Measurements from ENCODE around the gene MYO16. TPM values are rescaled to one million over a fixed set of nuclear protein-coding genes. Genes with fewer than 3 reads are reported as not detected.

Gene MYO16
- total and polyA plus RNA-seq, 9 donors: under 0.01 to 0.37 (median 0.16) TPM; not detected in 2

DNA sequence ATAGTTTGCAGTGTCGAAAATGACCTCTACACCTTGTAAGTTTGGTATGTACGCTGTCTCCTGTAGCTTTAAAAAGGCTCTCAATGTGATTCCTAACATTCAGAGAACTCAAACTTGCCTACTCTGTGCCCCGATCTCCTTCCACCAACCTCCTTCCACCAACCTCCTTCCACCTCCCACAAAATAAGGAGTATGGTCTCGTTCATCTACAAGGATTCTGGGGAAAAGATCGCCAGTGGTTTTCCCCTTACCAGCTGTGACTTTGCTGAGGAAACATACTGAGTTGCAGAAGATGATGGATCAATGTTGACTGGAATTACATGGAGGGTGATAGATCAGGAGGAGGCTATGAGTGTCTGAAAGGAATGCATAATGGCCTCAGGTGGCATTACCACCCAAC, 16.0 kb downstream of the MYO16 start:
- Histone ChIP-seq H3K27ac (no peak overlapping the region), H3K4me1 (ENCODE audit: insufficient read depth) (no peaks in the 10 kb centered on the region), H3K4me3 (no peak overlapping the region), H3K36me3 (no peaks in the 10 kb centered on the region), H3K27me3 (no peaks in the 10 kb centered on the region), H3K9me3 (no peaks in the 10 kb centered on the region)
- TF ChIP-seq EP300 (IDR thresholded peaks at IDR 0.05) (no peak), POLR2A (IDR thresholded peaks at IDR 0.05) (no peak)
- TF ChIP-seq, protein P1, sequence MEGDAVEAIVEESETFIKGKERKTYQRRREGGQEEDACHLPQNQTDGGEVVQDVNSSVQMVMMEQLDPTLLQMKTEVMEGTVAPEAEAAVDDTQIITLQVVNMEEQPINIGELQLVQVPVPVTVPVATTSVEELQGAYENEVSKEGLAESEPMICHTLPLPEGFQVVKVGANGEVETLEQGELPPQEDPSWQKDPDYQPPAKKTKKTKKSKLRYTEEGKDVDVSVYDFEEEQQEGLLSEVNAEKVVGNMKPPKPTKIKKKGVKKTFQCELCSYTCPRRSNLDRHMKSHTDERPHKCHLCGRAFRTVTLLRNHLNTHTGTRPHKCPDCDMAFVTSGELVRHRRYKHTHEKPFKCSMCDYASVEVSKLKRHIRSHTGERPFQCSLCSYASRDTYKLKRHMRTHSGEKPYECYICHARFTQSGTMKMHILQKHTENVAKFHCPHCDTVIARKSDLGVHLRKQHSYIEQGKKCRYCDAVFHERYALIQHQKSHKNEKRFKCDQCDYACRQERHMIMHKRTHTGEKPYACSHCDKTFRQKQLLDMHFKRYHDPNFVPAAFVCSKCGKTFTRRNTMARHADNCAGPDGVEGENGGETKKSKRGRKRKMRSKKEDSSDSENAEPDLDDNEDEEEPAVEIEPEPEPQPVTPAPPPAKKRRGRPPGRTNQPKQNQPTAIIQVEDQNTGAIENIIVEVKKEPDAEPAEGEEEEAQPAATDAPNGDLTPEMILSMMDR (IDR thresholded peaks at IDR 0.05): no peak
- WGBS, 3 donors: 70 to 86% (median 82%) methylated on average over 5 of the region's 5 CpGs
- intact Hi-C loops (cut with DNase I): no loop called here
- DNase-seq: no peak

DNA sequence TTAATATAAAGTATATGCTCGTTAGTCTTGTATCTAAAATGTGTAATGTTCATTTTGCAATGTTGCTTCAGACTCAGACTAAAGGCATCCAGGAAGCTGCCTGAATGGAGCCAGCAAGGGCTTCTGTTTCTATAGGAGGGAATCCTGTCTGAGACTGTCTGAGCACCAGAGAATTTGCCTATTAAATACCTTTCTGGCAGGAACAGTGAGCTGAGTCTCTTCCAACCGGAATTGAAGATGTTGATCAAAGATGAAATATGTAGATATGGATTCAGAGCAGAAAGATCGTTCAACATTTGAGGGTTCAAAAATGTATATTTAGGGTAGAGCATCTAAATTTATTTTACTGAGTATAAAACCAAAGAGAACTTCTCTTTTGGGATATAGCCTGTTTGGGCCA, 20.9 kb downstream of the MYO16 start:
- no peak for DNase-seq
- no peaks in the 10 kb centered on the region for H3K9me3 ChIP-seq
- intact Hi-C loops (cut with DNase I): no loop called here
- H3K27me3 ChIP-seq: no peaks in the 10 kb centered on the region
- 61 to 79% (median 71%) methylated on average over 3 of the region's 3 CpGs for WGBS, 3 donors
- no peaks in the 10 kb centered on the region for H3K36me3 ChIP-seq
- TF ChIP-seq EP300 (IDR thresholded peaks at IDR 0.05): no peak
- TF ChIP-seq, protein P1 (IDR thresholded peaks at IDR 0.05): no peak
- TF ChIP-seq POLR2A (IDR thresholded peaks at IDR 0.05): no peak
- H3K27ac ChIP-seq: no peak overlapping the region
- no peak overlapping the region for H3K4me3 ChIP-seq
- H3K4me1 ChIP-seq (ENCODE audit: insufficient read depth): no peaks in the 10 kb centered on the region

DNA sequence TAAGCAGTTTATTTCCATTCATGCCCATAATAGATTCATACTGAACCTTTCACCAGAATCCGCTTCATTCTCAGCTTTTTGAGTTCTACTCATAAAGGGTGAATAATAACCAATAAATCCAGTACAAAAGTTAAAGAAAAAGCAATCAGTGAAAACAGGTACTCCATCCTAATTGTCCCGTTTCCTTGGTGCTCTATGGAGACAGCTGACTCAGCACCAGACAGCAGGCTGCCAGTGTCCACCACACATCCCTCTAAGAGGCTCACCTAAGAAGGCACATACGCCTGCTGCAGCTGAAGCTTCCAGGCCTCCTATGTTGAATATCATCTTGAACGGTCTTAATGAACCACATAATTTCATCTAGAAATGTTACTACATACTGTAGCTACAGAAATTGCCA, 27.3 kb downstream of the MYO16 start:
- WGBS, 3 donors: 83 to 90% (median 84%) methylated on average over 4 of the region's 4 CpGs
- no peak overlapping the region for H3K4me3 ChIP-seq
- TF ChIP-seq EP300 (IDR thresholded peaks at IDR 0.05): no peak
- TF ChIP-seq, protein P1 (IDR thresholded peaks at IDR 0.05): no peak
- no peak for TF ChIP-seq POLR2A (IDR thresholded peaks at IDR 0.05)
- no peaks in the 10 kb centered on the region for H3K36me3 ChIP-seq
- H3K4me1 ChIP-seq (ENCODE audit: insufficient read depth): no peaks in the 10 kb centered on the region
- no peaks in the 10 kb centered on the region for H3K27me3 ChIP-seq
- H3K9me3 ChIP-seq: no peaks in the 10 kb centered on the region
- intact Hi-C loops (cut with DNase I): no loop called here
- no peak overlapping the region for H3K27ac ChIP-seq
- no peak for DNase-seq

DNA sequence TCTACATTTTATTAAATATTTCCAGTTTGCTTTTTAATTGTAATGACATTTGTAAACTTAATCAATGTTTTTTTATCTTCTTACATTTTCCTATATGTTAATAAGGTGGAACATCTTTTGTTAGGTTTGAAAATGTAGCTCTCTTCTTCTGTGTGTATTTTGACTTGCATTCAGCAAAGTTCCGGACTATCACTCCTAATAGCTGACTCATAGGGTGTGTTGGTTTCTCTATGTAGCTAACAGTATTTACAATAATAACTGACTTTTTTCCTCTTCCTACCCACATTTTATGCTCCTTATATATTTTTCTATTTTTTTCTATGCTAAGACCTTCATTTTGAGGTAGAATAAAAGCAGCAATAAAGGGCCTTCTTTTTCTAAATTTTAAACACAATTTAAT, 28.1 kb downstream of the MYO16 start:
- Histone ChIP-seq H3K27ac (no peak overlapping the region), H3K4me3 (no peak overlapping the region), H3K36me3 (no peaks in the 10 kb centered on the region), H3K9me3 (no peaks in the 10 kb centered on the region), H3K4me1 (ENCODE audit: insufficient read depth) (no peaks in the 10 kb centered on the region), H3K27me3 (no peaks in the 10 kb centered on the region)
- intact Hi-C loops (cut with DNase I): no loop called here
- DNase-seq: no peak
- TF ChIP-seq EP300 (IDR thresholded peaks at IDR 0.05) (no peak), POLR2A (IDR thresholded peaks at IDR 0.05) (no peak)
- TF ChIP-seq, protein P1 (IDR thresholded peaks at IDR 0.05): no peak
- WGBS, 3 donors: 72 to 76% (median 75%) methylated on average over 1 of the region's 1 CpG

DNA sequence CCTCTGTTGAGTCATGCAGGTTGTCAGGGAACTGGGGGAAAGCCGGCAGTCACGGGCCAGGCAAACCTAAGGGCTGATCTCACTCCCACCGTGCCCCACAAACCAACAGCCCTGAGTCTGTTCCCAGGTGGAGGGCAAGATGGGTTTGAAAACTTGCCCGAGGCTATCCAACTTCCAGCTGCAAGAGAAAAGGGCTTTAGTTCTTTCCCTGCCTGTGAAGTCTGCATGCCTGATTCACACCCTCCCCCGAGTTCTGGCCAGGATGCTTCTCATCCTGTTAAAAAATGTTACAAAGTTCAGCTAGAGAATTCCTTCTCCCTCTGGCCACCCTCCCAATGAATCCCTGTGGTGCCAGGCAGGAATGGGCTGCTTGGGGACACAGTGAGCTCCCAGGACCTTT, 33.1 kb downstream of the MYO16 start:
- no peaks in the 10 kb centered on the region for H3K27me3 ChIP-seq
- DNase-seq: no peak
- H3K9me3 ChIP-seq: no peaks in the 10 kb centered on the region
- intact Hi-C loops (cut with DNase I): no loop called here
- H3K36me3 ChIP-seq: no peaks in the 10 kb centered on the region
- H3K27ac ChIP-seq: no peak overlapping the region
- no peak for TF ChIP-seq EP300 (IDR thresholded peaks at IDR 0.05)
- TF ChIP-seq, protein P1 (IDR thresholded peaks at IDR 0.05): no peak
- no peak for TF ChIP-seq POLR2A (IDR thresholded peaks at IDR 0.05)
- WGBS, 3 donors: 83 to 88% (median 84%) methylated on average over 5 of the region's 5 CpGs
- no peaks in the 10 kb centered on the region for H3K4me1 ChIP-seq (ENCODE audit: insufficient read depth)
- H3K4me3 ChIP-seq: no peak overlapping the region

All from ovary (tissue), 9 donors.